Measurements from ENCODE around the gene LNPK. TPM values are rescaled to one million over a fixed set of nuclear protein-coding genes. Genes with fewer than 3 reads are reported as not detected.

LNPK gene
- total RNA-seq, 1 donor from 2014 or later, result 31.7 TPM

- Mint-ChIP-seq H3K27ac (no peak overlapping the region), H3K4me3 (no peak overlapping the region), H3K9me3 (no peaks in the 10 kb centered on the region), H3K4me1 (peaks cover 21% of the 10 kb centered on the region), H3K36me3 (no peaks in the 10 kb centered on the region), H3K27me3 (ENCODE audit: low read depth) (peaks cover 20% of the 10 kb centered on the region)
- TF ChIP-seq, protein P1, sequence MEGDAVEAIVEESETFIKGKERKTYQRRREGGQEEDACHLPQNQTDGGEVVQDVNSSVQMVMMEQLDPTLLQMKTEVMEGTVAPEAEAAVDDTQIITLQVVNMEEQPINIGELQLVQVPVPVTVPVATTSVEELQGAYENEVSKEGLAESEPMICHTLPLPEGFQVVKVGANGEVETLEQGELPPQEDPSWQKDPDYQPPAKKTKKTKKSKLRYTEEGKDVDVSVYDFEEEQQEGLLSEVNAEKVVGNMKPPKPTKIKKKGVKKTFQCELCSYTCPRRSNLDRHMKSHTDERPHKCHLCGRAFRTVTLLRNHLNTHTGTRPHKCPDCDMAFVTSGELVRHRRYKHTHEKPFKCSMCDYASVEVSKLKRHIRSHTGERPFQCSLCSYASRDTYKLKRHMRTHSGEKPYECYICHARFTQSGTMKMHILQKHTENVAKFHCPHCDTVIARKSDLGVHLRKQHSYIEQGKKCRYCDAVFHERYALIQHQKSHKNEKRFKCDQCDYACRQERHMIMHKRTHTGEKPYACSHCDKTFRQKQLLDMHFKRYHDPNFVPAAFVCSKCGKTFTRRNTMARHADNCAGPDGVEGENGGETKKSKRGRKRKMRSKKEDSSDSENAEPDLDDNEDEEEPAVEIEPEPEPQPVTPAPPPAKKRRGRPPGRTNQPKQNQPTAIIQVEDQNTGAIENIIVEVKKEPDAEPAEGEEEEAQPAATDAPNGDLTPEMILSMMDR (IDR thresholded peaks at IDR 0.05; ENCODE audit: unreplicated experiment), result no peak
- no peak for DNase-seq (ENCODE audit: low spot score in 2 of 2, unreplicated experiment in 2 of 2)
Observed at GRCh38 chr2:176025932-176026331, 23.9 kb upstream of the LNPK start.

DNA sequence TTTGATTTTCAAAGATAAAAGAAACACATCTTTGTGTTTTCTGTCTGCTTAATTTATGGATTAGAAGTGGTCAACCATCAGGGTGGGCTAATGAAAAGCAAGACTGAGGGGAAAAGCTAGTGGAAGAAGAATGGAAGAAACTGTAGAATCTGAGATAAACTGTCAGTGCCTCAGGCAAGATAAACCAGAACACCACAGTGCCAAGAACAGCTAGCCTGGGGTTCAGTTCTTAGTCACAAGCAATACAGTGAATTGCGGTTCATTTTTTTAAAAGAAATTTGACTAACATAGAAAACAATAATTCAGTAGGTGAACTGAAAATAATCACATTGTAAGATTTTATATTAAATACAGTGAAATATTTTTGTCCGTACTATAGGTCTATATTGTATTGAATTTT, 22.0 kb upstream of the LNPK start:
- H3K36me3 Mint-ChIP-seq, result no peaks in the 10 kb centered on the region
- H3K9me3 Mint-ChIP-seq, result no peaks in the 10 kb centered on the region
- H3K27me3 Mint-ChIP-seq (ENCODE audit: low read depth), result peaks cover 18% of the 10 kb centered on the region
- peaks cover 21% of the 10 kb centered on the region for H3K4me1 Mint-ChIP-seq
- no peak for DNase-seq (ENCODE audit: low spot score in 2 of 2, unreplicated experiment in 2 of 2)
- peak overlapping the region; percentile 44 for H3K27ac Mint-ChIP-seq
- TF ChIP-seq, protein P1 (IDR thresholded peaks at IDR 0.05; ENCODE audit: unreplicated experiment), result no peak
- no peak overlapping the region for H3K4me3 Mint-ChIP-seq

DNA sequence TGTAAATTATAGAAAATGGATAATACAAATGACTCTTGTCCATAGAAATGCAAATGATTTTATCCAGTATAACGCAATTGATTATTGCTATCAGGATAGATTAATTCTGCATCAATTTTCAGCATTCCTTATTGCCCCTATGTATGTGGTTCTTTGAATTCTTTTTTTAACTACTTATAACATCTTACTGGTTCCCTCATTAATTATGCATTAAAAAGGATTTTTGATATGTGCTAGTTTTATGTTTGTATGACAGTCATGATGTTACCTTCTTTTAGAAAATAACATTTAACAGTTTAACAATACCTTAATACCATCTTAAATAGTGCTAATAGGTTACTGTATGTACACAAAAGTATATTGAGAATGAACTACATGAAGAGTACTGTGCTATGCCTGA, 20.0 kb upstream of the LNPK start:
- DNase-seq (ENCODE audit: low spot score in 2 of 2, unreplicated experiment in 2 of 2), result no peak
- peaks cover 9% of the 10 kb centered on the region for H3K27me3 Mint-ChIP-seq (ENCODE audit: low read depth)
- no peak overlapping the region for H3K4me3 Mint-ChIP-seq
- TF ChIP-seq, protein P1 (IDR thresholded peaks at IDR 0.05; ENCODE audit: unreplicated experiment), result no peak
- H3K9me3 Mint-ChIP-seq, result no peaks in the 10 kb centered on the region
- peaks cover 21% of the 10 kb centered on the region for H3K4me1 Mint-ChIP-seq
- H3K36me3 Mint-ChIP-seq, result no peaks in the 10 kb centered on the region
- H3K27ac Mint-ChIP-seq, result no peak overlapping the region

- no peak overlapping the region for H3K4me3 Mint-ChIP-seq
- peaks cover 18% of the 10 kb centered on the region for H3K4me1 Mint-ChIP-seq
- H3K27me3 Mint-ChIP-seq (ENCODE audit: low read depth), result peaks cover 6% of the 10 kb centered on the region
- DNase-seq (ENCODE audit: low spot score in 2 of 2, unreplicated experiment in 2 of 2), result no peak
- H3K27ac Mint-ChIP-seq, result no peak overlapping the region
- TF ChIP-seq, protein P1 (IDR thresholded peaks at IDR 0.05; ENCODE audit: unreplicated experiment), result no peak
- H3K36me3 Mint-ChIP-seq, result no peaks in the 10 kb centered on the region
- H3K9me3 Mint-ChIP-seq, result peaks cover 5% of the 10 kb centered on the region
Observed at GRCh38 chr2:176020400-176020799, 18.3 kb upstream of the LNPK start.

GRCh38 chr2:176018708-176019107, 16.6 kb upstream of the LNPK start:
- Mint-ChIP-seq H3K4me1 (peaks cover 6% of the 10 kb centered on the region), H3K36me3 (no peaks in the 10 kb centered on the region), H3K27ac (no peak overlapping the region), H3K4me3 (no peak overlapping the region), H3K27me3 (ENCODE audit: low read depth) (peaks cover 8% of the 10 kb centered on the region), H3K9me3 (peaks cover 5% of the 10 kb centered on the region)
- DNase-seq (ENCODE audit: low spot score in 2 of 2, unreplicated experiment in 2 of 2), result no peak
- TF ChIP-seq, protein P1 (IDR thresholded peaks at IDR 0.05; ENCODE audit: unreplicated experiment), result no peak

GRCh38 chr2:176009445-176009844, 7.4 kb upstream of the LNPK start:
- Mint-ChIP-seq H3K27ac (no peak overlapping the region), H3K9me3 (no peaks in the 10 kb centered on the region), H3K36me3 (no peaks in the 10 kb centered on the region), H3K4me1 (peaks cover 13% of the 10 kb centered on the region), H3K4me3 (no peak overlapping the region), H3K27me3 (ENCODE audit: low read depth) (peaks cover 28% of the 10 kb centered on the region)
- TF ChIP-seq, protein P1 (IDR thresholded peaks at IDR 0.05; ENCODE audit: unreplicated experiment), result no peak
- no peak for DNase-seq (ENCODE audit: low spot score in 2 of 2, unreplicated experiment in 2 of 2)

All from mesothelial cell of epicardium (in vitro differentiated cells).